Ishikawa (cell line): ENCODE results near the gene TRIML2.

Experiments
- CEBPB ChIP-seq: IDR thresholded peaks from 2 replicates; pipeline ENCODE4 v1.6.1; 2012
- EGR1 ChIP-seq: IDR thresholded peaks from 2 replicates; pipeline ENCODE4 v1.6.1; 2012
- EP300 ChIP-seq: IDR thresholded peaks from 2 replicates; pipeline ENCODE4 v1.6.1; 2012; ENCODE audit warnings: borderline replicate concordance
- NFIC ChIP-seq: IDR thresholded peaks from 2 replicates; pipeline ENCODE4 v1.6.1; 2012
- RAD21 ChIP-seq: IDR thresholded peaks from 2 replicates; pipeline ENCODE4 v1.6.1; 2012; ENCODE audit warnings: low read depth
- TAF1 ChIP-seq: IDR thresholded peaks from 2 replicates; pipeline ENCODE4 v1.6.1; 2012; ENCODE audit warnings: low read depth, mild to moderate bottlenecking
- TCF12 ChIP-seq: IDR thresholded peaks from 2 replicates; pipeline ENCODE4 v1.6.1; 2012; ENCODE audit warnings: low read depth
- TEAD4 ChIP-seq: IDR thresholded peaks from 2 replicates; pipeline ENCODE4 v1.6.1; 2012
- YY1 ChIP-seq: IDR thresholded peaks from 2 replicates; pipeline ENCODE4 v1.6.1; 2012; ENCODE audit warnings: low read depth
- ZBTB7A ChIP-seq: IDR thresholded peaks from 2 replicates; pipeline ENCODE4 v1.6.1; 2012; ENCODE audit warnings: low read depth
- TF ChIP-seq, protein P1 (sequence below): IDR thresholded peaks from 2 replicates; pipeline ENCODE4 v1.6.1; 2012
- TF ChIP-seq, protein P2 (sequence below): IDR thresholded peaks from 2 replicates; pipeline ENCODE4 v1.6.1; 2012
- TF ChIP-seq, protein P3 (sequence below): IDR thresholded peaks from 2 replicates; pipeline ENCODE4 v1.6.1; 2012; ENCODE audit warnings: low read depth, mild to moderate bottlenecking

DNA sequence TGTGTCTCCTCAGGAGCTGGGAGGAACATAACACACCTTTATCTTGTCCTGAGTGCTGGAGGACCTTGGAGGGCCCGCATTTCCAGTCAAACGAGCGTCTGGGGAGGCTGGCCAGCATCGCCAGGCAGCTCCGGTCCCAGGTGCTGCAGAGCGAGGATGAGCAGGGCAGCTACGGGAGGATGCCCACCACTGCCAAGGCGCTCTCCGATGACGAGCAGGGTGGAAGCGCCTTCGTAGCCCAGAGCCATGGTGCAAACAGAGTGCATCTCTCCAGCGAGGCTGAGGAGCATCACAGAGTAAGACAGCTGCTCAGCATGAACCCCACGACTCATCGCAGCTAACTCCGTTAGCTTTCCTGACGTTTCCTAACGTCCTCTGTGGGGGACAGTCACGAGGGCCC lies 30.3 kb upstream of the TRIML2 start:
- TF ChIP-seq, protein P1, sequence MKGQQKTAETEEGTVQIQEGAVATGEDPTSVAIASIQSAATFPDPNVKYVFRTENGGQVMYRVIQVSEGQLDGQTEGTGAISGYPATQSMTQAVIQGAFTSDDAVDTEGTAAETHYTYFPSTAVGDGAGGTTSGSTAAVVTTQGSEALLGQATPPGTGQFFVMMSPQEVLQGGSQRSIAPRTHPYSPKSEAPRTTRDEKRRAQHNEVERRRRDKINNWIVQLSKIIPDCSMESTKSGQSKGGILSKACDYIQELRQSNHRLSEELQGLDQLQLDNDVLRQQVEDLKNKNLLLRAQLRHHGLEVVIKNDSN = no peak
- no peak for TF ChIP-seq EP300
- TF ChIP-seq NFIC = no peak
- TF ChIP-seq EGR1 = no peak
- TF ChIP-seq CEBPB = no peak
- no peak for TF ChIP-seq TAF1
- no peak for TF ChIP-seq RAD21
- TF ChIP-seq YY1 = no peak
- no peak for TF ChIP-seq TCF12
- TF ChIP-seq ZBTB7A = no peak
- TF ChIP-seq, protein P2, sequence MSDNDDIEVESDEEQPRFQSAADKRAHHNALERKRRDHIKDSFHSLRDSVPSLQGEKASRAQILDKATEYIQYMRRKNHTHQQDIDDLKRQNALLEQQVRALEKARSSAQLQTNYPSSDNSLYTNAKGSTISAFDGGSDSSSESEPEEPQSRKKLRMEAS = no peak
- TF ChIP-seq, protein P3, sequence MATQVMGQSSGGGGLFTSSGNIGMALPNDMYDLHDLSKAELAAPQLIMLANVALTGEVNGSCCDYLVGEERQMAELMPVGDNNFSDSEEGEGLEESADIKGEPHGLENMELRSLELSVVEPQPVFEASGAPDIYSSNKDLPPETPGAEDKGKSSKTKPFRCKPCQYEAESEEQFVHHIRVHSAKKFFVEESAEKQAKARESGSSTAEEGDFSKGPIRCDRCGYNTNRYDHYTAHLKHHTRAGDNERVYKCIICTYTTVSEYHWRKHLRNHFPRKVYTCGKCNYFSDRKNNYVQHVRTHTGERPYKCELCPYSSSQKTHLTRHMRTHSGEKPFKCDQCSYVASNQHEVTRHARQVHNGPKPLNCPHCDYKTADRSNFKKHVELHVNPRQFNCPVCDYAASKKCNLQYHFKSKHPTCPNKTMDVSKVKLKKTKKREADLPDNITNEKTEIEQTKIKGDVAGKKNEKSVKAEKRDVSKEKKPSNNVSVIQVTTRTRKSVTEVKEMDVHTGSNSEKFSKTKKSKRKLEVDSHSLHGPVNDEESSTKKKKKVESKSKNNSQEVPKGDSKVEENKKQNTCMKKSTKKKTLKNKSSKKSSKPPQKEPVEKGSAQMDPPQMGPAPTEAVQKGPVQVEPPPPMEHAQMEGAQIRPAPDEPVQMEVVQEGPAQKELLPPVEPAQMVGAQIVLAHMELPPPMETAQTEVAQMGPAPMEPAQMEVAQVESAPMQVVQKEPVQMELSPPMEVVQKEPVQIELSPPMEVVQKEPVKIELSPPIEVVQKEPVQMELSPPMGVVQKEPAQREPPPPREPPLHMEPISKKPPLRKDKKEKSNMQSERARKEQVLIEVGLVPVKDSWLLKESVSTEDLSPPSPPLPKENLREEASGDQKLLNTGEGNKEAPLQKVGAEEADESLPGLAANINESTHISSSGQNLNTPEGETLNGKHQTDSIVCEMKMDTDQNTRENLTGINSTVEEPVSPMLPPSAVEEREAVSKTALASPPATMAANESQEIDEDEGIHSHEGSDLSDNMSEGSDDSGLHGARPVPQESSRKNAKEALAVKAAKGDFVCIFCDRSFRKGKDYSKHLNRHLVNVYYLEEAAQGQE = no peak
- no peak for TF ChIP-seq TEAD4
